HUES6 (cell line): Measurements from ENCODE around the gene CLMP.

ENCODE experiments used
- H3K27ac ChIP-seq: 2 replicates; pipeline ENCODE4 v1.7.0; 2013; ENCODE audit warnings: low read depth, mild to moderate bottlenecking, low read length, inconsistent platforms
- H3K27me3 ChIP-seq: 2 replicates; pipeline ENCODE4 v1.6.1; 2013; ENCODE audit warnings: low read length; ENCODE audit not compliant: control insufficient read depth, insufficient read depth
- H3K36me3 ChIP-seq: 2 replicates; pipeline ENCODE4 v1.6.1; 2013; ENCODE audit warnings: low read length; ENCODE audit not compliant: control insufficient read depth, insufficient read depth
- H3K4me1 ChIP-seq: 2 replicates; pipeline ENCODE4 v1.6.1; 2013; ENCODE audit warnings: low read length; ENCODE audit not compliant: control insufficient read depth, insufficient read depth
- H3K4me3 ChIP-seq: 2 replicates; pipeline ENCODE4 v1.5.1; 2013; ENCODE audit warnings: low read depth, low read length
- H3K9ac ChIP-seq: one replicate; pipeline ENCODE4 v1.6.1; 2013; ENCODE audit warnings: mild to moderate bottlenecking, low read length
- H3K9me3 ChIP-seq: 2 replicates; pipeline ENCODE4 v1.6.1; 2013; ENCODE audit warnings: low read depth, low read length; ENCODE audit not compliant: control insufficient read depth, insufficient read depth

The CLMP gene

DNA sequence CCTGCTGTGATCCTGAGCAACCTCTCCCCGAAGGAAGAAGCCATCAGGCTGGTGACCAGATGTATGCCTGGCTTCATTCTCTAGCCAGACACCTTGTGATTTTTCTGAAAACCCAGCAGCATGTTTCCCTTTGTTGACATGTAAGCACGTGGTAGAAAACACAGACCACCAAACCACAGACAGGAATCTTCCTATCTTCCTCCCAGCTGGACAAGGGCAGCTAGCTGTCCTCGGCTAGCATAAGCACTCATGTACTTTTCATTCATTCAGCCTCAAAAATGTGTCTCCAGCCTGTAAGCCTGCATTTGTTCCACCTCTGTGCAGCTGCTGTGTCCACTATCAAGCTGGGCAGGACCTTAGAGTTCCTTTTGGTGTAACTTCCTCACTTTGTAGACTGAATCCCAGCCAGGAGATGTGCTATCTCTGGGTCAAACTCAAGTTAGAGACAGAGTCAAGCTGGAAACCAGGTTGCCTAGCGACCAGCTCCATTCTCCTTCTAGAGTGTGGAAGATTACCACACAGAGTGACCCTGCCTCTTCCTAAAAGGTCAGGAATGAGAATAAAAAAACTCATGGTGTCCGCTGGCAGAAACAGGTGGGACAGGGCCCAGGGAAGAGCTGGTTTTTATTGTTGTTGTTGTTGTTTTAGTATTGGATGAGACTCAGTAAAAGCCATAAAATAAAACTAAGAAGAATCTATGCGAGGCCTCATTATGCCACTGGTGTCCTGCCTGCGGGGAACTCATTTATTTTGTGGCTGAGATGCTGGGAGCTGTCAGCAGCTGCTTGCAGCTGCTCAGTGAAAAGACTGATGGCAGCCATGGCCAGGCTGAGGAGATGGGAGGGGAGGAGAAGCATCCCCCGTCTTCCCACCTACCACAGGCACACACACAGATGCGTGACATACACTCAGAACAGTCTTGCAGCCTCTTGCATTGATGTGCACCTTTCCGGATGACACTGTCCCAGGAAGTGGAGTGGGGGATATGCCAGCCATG, 7.4 kb upstream of the CLMP start:
- peaks cover 30% of the 10 kb centered on the region for H3K4me1 ChIP-seq
- no peaks in the 10 kb centered on the region; the same call in 1 of the 2 replicates for H3K27me3 ChIP-seq
- no peak overlapping the region for H3K4me3 ChIP-seq
- no peaks in the 10 kb centered on the region for H3K36me3 ChIP-seq
- H3K27ac ChIP-seq = no peak overlapping the region
- H3K9me3 ChIP-seq = no peaks in the 10 kb centered on the region
- H3K9ac ChIP-seq = no peak overlapping the region

DNA sequence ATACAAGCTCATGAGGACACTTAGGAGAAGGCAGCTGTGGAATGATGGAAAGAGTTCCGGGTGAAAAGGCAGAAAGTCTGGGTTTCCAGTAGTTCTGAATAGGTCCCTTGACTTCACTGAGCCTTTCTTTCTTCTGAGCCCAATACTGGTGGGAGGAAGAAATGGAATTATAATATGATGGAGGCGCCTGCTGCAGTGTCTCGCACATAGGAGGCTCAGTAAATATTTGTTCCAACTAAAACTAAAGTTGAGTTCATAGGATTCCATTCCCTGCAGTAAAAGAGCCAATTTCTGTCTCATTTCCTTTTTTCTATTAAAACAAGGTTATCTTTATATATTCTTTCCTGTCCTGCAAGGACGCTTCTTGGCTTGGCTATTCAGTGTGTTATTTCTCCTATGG, 5.2 kb upstream of the CLMP start:
- H3K4me1 ChIP-seq = peaks cover 40% of the 10 kb centered on the region
- no peak overlapping the region for H3K27ac ChIP-seq
- no peak overlapping the region for H3K9ac ChIP-seq
- H3K27me3 ChIP-seq = peaks cover 7% of the 10 kb centered on the region
- H3K9me3 ChIP-seq = no peaks in the 10 kb centered on the region
- H3K36me3 ChIP-seq = no peaks in the 10 kb centered on the region
- no peak overlapping the region for H3K4me3 ChIP-seq

DNA sequence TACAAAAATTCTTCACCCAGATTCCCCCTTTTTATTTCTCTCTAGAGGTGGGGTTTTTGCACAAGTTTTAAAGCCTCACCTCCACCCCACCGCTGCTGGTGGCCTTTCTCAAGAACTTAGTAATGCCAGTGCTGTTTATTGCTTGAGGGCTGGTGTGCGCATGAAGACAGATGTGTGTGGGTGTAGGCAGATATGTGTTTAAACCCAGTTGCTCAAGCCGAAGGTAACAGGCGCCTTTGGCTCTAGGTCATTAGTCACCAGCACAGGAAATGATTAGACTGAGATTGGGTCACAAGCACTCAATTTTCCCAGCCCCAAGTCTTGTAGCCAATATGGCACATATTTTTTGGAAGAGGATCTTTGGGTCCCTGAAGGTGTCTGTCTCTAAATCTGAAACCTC, 2.7 kb upstream of the CLMP start:
- H3K27ac ChIP-seq = no peak overlapping the region
- no peak overlapping the region for H3K9ac ChIP-seq
- peaks cover 7% of the 10 kb centered on the region for H3K27me3 ChIP-seq
- peaks cover 52% of the 10 kb centered on the region for H3K4me1 ChIP-seq
- no peaks in the 10 kb centered on the region for H3K9me3 ChIP-seq
- H3K36me3 ChIP-seq = no peaks in the 10 kb centered on the region
- H3K4me3 ChIP-seq = no peak overlapping the region

DNA sequence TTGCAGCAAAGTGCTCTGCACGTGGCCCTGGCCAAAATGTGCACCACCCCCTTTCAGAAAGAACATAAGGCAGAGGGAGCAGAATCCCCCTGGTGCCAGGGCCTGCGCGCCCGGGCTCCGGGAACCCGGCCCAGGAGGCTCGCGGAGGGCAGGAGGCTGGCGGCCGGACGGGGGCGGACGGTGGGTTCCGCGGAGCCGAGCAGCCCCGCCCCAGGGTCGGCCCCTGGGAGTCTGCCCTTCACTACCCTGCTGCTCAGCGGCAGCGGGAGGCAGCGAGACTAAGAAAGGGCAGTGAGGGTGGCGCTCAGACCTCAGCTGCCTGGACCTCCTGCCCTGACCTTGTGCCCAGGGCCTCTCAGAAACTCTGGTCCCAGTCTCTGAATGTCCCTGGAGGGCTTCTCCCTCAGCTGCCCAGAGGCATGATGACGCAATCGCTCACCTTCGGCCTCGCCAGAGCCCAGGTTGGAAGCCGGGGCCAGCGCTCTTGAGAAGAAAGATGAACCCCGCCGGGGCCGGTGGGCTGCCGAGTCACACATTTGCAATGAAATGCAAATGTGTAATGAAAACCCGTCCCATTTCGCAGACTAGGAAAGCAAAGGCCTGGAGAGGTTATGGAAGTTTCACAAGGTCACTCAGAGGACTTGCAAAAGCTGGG, 1.1 kb upstream of the CLMP start:
- H3K9ac ChIP-seq = peak overlapping the region; percentile 87

DNA sequence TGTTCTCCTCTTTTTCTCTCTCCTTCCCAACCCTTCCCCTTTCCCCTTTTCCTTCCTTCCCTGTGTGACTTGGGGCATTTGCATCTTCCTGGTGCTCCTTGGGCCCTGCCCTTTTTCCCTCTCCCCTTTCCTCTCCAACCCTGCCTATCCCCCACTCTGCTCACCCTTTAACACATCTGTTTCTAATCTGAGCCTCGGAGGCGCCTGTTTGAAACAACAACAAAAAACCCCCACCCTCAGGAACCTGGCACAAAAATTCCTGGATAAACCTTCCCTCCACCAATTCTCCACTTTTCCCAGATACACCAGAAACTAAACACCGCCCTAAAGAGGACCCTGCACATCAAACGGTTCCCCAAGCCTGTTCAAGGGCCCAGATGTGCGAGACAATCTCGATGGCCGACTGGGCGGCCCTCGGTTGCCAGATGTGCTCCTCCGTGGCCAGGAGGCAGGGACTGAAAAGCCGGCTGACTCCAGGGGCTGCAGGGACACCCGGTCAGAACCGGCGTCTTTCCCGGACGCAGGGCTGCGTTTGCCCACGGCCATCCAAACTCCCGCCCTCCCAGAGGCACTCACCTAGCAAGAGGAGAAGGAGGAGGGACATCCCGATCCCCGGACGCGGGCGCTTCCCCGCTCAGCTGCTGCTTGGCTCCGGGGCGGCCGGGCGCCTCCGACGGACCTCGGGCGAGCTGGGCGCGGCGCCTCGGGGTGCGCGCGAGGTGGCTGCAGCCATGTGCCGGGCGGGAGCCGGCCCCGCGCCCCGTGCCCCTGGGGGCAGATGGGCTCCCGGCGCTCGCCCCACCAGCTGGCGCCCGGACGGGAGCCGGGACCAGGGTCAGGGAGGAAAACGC, 486 bp downstream of the CLMP start:
- Histone ChIP-seq H3K4me1 (peaks cover 53% of the 10 kb centered on the region), H3K36me3 (no peaks in the 10 kb centered on the region), H3K27me3 (peaks cover 7% of the 10 kb centered on the region), H3K9ac (peak overlapping the region; percentile 79), H3K4me3 (peak overlapping the region; percentile 72), H3K9me3 (no peaks in the 10 kb centered on the region), H3K27ac (peak overlapping the region; percentile 37; the same call in 1 of the 2 replicates)

More for the DNA sequence above, 1.1 kb upstream of the CLMP start:
- peak overlapping the region; percentile 72 for H3K4me3 ChIP-seq
- no peaks in the 10 kb centered on the region for H3K9me3 ChIP-seq
- peak overlapping the region; percentile 37; the same call in 1 of the 2 replicates for H3K27ac ChIP-seq
- peaks cover 53% of the 10 kb centered on the region for H3K4me1 ChIP-seq
- peaks cover 7% of the 10 kb centered on the region for H3K27me3 ChIP-seq
- no peaks in the 10 kb centered on the region for H3K36me3 ChIP-seq

DNA sequence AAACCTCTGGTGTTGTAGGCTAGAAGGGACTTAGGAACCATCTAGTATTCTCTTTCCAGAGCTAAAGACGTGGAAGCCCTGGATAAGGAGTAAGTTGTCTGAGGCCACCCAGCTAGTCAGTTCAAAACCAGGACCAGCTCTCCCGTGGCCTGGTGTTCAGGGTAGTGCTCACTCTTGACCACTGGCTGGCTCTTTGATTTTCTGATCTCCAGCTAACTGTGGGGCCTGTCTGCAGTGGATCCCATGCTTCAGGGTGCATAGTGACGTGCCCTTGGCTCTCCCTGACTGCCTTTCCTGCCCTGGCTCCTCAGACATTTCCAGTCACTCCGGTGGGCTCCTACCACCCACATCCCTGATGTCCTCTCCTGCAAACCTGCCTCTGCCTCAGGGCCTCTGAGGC, 1.3 kb downstream of the CLMP start:
- H3K27me3 ChIP-seq = peaks cover 7% of the 10 kb centered on the region; the same call in 1 of the 2 replicates
- no peaks in the 10 kb centered on the region for H3K9me3 ChIP-seq
- H3K4me1 ChIP-seq = peaks cover 57% of the 10 kb centered on the region
- H3K36me3 ChIP-seq = no peaks in the 10 kb centered on the region
- peak overlapping the region; percentile 72 for H3K4me3 ChIP-seq
- H3K27ac ChIP-seq = no peak overlapping the region
- H3K9ac ChIP-seq = peak overlapping the region; percentile 79

DNA sequence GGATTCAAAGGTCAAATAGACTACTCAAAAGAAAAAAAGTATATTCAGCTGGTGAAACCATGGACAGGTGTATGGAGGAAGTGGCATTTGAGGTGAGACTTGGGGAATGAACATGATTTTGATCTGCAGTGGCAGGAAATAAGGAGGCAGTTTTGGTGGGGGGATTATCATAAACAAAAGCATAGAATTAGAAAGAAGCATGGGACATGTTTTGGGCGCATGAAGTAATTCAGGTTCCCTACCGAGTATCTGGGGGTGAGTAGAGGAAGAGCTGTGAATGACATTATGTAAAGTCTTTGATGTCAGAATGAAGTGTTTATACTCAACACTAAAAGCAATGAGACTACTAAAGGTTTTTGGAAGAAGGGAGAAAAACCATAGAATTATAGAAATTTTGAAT, 3.1 kb downstream of the CLMP start:
- Histone ChIP-seq H3K9me3 (no peaks in the 10 kb centered on the region), H3K4me3 (no peak overlapping the region), H3K4me1 (peaks cover 53% of the 10 kb centered on the region), H3K9ac (no peak overlapping the region), H3K36me3 (no peaks in the 10 kb centered on the region), H3K27me3 (peaks cover 7% of the 10 kb centered on the region; the same call in 1 of the 2 replicates), H3K27ac (no peak overlapping the region)

DNA sequence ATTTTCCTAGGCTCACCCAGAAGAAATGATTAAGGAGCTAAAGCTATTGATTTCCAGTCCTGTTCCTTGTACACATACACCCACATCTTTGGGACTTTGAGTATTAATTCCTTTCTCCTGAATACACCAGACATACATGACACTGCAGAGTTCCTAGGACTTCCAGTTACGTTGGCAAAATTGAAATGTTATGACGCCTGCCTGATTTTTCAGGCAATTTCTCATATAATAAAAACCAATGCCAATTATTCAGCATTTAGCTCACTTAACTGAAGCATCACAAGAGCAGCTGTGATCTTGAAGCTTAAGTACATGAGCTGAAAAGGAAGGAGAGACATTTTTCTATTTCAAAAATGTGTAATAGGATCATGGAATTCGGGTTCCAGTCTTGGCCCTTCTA, 4.5 kb downstream of the CLMP start:
- Histone ChIP-seq H3K9me3 (no peaks in the 10 kb centered on the region), H3K4me3 (no peak overlapping the region), H3K27me3 (peaks cover 3% of the 10 kb centered on the region; the same call in 1 of the 2 replicates), H3K4me1 (peaks cover 53% of the 10 kb centered on the region), H3K36me3 (no peaks in the 10 kb centered on the region; the same call in 1 of the 2 replicates), H3K9ac (no peak overlapping the region), H3K27ac (no peak overlapping the region)

DNA sequence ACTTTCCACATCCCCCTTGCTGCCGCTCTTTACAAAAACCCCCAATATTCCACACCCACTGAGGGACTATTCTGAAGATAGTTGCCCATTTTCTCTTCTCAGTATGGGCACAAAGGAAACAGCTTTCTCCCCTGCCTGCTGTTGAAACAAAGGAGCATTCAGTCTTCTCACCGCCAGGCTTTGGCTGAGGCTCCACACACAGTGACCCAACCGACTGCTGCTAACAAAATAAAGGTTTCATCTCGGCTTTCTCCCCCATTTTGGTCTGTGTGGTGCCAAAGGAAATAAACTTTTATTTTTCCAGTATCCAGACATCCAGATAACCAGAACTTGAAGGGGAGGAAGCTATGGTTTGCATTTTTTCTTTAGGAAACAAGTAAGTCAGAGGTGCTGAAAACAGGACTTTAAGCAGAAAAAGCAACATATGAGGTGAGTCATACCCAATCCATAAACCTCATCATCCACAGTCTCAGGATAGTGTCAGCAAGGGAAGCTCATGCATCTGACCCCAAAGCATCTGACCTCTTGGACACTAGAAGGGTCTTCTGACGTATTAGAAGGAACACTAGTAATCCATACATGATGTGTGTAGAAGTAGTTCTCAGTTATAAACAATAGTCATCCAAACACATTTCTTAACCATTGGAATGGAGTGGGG, 6.4 kb downstream of the CLMP start:
- Histone ChIP-seq H3K9ac (peak overlapping the region; percentile 30), H3K9me3 (no peaks in the 10 kb centered on the region), H3K4me3 (peak overlapping the region; percentile 2; the same call in 1 of the 2 replicates), H3K27me3 (no peaks in the 10 kb centered on the region), H3K36me3 (no peaks in the 10 kb centered on the region; the same call in 1 of the 2 replicates), H3K27ac (peak overlapping the region; percentile 18; the same call in 1 of the 2 replicates), H3K4me1 (peaks cover 61% of the 10 kb centered on the region)
